Measurements from ENCODE around the gene ATRIP. TPM values are rescaled to one million over a fixed set of nuclear protein-coding genes. Genes with fewer than 3 reads are reported as not detected.

The ATRIP gene
- total RNA-seq, 1 donor from 2014 or later: 3.3 TPM

DNA sequence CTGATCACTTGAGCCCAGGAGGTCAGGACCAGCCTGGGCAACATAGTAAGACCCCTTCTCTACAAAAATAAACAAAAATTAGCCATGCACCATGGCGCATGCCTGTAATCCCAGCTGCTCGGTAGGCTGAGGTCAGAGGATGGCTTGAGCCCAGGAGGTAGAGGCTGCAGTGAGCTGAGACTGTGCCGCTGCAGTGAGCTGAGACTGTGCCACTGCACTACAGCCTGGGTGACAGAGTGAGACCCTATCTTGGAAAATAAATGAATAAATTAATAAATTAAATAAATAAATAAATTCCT, 46.6 kb downstream of the ATRIP start:
- DNase-seq (ENCODE audit: low spot score) (no peak), ATAC-seq (no peak)

DNA sequence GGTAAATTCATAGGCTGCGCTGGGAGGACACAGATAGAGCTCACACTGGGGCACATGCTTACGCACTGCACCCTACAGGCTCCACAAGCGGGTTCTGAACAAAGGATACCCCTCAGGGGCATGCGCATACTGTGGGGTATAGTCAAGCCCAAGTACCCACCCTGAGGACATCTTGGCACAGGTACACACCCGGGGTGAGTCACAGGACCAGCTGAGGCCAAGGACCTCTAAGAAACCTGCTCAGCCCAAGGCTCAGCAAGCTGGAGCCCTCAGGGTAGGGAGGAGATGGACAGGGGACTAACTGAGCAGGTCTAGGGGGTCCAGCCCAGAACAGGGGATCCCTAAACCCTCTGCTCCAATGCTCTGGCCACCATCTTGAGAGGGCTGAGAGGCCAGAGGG, 54.1 kb downstream of the ATRIP start:
- DNase-seq (ENCODE audit: low spot score) (no peak), ATAC-seq (no peak)

DNA sequence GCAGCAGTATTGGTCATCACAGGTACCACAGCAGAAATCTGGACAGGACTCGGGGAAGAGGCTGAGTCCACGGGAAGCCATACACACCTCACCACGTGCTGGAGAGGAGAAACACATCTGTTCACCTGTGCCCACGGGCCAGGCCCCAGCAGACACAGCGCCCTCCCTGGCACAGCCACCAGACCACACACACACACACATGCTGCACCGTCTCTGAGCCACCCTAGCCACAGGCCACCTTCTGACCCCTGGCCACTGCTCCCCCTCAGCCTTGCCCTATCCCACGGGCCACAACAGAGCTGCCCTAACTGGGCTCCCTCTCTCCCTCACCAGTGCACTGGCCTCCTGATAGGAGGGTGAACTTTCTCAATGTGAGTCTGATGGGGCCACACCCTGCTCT, 54.7 kb downstream of the ATRIP start:
- DNase-seq (ENCODE audit: low spot score): no peak
- ATAC-seq: no peak

DNA sequence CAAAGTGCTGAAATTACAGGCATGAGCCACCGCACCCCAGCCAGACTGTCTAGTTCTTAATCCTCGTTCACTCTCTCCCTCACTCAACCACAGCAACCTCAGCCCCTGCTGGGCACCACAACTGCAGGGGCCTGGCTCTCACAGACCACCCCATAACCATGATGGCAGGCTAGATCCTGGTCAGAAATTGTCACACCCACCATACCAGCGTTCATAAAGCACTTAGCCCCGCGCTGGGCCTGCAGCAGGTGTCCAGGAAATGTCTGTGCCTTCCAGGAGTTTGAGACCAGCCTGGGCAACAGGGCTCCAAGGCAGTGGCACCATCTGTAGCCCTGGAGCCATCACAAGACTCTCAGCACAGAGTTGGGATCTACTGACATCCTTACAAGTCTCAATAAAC, 55.6 kb downstream of the ATRIP start:
- ATAC-seq: no peak
- DNase-seq (ENCODE audit: low spot score): no peak

DNA sequence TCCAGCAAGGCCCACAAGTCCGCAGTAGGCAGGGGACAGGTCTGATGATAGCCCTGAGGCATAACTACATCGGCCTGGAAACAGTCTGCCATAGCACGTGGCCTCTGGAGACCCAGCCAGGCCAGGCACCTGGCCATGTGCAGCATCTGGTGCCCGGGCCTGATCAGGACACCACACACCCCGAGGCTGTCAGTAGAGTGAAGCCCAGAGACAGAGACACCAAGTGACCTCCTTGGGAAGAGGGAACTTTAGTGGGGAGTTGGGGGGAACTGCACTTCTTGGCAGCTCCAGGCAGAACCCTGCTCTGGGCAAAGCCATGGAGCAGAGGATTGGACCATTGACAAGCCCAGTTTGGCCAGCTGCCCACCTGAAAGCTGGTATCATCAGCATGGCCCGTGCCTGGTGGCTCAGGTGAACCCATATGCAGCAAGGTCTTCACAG, 56.2 kb downstream of the ATRIP start:
- ATAC-seq (peak; percentile 64), DNase-seq (ENCODE audit: low spot score) (peak; percentile 64)

DNA sequence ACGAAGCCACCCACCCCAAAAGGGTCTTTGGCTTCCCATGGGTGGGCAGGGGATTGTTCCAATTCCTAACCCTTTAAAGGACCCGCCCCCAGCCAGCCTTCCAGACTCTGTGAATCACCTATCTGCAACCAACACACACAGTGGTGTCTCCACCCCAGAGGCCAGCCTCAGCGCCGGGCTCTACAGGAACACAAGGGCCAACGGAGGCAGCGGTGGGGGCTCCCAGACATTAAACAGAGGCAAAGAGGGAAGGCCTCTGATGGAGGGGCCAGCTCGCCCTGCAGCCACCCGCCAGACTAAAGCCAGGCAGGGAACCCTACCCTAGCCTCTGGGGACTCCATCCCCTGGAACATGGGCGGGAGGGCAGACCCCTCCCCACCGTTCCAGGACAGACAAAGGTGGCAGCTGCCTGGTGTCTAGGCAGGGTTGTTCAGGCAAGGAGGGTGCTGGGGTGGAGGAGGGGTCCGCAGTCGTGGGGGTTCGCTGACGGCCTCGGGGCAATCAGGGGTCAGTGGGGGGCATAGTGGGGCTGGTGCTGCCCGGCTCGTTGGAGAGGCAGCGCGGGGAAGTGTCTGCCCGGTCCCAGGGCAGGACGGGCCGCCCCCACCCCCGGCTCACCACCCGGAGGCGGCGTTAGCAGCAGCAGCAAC, 57.0 kb downstream of the ATRIP start:
- ATAC-seq (no peak), DNase-seq (ENCODE audit: low spot score) (no peak)

DNA sequence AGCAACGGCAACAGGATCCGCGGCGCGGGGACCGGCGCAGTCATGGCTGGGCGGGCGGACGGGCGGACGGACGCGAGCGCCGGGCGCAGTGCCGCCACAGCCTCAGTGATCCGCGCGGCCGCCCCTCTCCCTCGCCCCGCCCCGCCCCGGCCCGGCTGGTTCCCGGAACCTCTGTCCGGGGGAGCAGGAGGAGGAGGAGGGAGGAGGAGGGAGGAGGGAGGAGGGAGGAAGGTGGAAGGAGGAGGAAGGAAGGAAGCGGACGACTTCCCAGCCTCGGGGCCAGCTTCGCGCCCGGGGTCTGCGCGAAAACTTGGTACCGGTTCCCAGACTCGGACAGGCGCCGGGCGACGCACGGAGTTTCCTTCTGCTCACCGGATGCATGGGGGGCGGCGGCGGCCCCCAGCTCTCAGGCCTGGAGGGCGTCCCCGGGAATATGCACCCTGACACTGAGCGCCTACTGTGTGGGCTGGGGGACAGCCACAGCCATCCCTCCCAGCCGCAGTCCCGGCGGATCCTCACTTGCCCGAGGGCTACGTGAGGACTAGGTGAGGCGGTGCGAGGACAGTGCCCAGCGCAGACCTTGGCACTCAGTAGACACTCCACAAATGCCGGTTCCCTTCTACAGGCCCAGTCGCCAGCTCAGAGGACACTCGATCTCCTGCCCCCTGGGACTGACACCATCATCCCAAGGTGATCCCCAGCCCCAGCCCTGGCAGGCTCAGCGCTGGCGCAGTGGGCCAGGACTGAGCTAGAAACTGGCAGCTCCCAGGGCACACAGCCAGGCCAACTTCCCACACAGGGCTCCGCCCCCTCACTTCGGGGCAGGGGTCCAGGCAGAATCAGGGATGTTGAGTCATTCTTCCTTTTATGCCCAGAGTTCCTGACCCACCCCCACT, 57.8 kb downstream of the ATRIP start, which contains the start of gene SHISA5:
SHISA5 (minus strand) TSS at position 124 of the 896 bp plus-strand sequence; CDS start at position 44, 80 bp downstream.
- peak; percentile 71 for ATAC-seq
- DNase-seq (ENCODE audit: low spot score): peak; percentile 67

DNA sequence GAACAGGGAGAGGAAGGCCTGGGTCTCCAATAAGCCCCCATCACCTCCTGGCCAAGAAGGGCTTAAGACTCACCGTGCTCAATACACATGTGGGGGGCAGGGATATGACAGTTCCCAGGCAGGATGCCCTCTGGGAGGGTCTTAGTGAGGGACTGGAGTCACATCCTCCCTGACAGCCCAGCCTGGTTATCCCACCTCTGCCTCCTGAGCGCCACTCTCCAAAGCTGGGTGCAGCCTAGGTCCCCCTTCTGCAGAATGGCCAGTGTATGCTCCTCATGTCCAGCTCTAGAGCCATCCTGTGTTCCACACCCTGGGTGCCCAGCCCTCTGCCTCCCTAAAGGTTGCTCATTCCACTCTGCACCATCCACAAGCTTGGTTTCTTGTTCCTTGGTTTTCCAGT, 58.6 kb downstream of the ATRIP start:
- DNase-seq (ENCODE audit: low spot score) (no peak), ATAC-seq (no peak)

DNA sequence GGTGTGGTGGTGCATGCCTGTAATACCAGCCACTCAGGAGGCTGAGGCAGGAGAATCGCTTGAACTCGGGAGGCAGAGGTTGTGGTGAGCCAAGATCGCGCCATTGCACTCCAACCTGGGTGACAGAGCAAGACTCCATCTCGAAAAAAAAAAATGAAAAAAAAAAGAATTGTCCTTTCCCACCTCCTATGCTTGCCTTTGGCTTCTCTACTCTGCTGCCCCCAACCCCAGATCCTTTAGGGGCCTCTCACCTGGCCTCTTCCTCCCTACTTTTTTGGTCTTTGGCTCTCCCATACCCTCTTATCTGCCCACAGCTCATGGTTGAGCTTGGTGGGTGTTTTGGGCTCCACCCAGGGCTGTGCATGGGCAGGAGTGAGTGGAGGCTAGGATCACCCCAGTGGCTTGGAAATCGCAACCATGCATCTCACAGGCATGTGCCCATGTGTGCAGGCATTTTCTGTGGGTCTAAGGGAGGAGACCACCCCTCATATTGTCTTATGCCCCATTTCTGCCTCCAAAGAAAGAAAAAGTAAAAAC, 59.5 kb downstream of the ATRIP start:
- no peak for ATAC-seq
- DNase-seq (ENCODE audit: low spot score): no peak

DNA sequence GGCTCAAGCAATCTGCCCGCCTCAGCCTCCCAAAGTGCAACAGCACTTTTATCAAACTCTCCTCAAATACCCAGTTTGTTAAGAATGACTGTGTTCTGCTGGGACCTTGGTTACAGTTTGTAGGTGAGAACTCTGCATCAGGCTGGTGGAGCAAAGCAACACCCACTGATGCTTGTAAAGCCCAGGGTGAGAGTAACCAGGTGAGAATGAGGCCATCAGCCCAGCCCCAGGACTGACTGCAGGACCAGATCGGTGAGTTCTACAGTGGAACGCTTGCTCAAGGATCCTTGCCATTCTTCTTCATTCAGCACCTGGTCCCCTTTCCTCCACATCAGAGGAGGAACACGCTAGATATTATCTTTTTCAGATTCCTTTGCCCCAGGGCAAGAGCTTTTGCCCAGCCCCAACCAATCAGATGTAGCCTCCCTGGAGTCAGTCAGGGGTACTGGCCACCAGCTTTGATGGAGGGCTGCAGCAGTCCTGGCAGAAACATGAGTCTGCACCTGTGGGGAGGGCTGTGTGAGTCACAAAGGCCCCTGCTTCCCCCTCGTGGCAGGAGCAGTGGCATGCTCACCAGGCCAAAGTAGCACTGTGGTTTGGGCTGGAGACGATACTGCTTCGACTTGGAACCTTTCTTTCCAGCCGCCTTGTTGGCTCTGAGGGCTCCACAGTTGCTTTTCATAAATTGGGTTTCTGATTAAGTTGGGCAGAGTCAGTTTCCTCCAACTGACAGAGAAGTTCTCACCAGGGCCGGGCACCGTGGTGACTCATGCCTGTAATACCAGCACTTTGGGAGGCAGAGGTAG, 60.9 kb downstream of the ATRIP start:
- ATAC-seq (peak; percentile 78), DNase-seq (ENCODE audit: low spot score) (peak; percentile 68)

DNA sequence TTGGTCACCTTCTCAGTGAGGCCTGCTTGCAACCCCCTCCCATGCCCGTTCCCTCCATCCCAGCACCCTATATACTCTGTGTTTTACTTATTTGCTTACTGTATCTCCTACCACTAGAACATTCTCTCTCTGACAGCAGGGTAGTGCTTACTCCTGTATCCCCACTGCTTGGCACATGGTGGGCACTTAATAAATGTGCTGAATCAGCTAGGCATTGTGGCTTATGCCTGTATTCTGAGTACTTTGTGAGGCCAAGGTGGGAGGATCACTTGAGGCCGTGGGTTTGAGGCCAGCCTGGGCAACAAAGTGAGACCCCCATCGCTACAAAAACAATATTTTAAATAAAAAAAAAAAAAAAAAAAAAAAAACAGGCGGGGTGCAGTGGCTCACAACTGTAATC, 65.0 kb downstream of the ATRIP start:
- ATAC-seq: no peak
- no peak for DNase-seq (ENCODE audit: low spot score)

DNA sequence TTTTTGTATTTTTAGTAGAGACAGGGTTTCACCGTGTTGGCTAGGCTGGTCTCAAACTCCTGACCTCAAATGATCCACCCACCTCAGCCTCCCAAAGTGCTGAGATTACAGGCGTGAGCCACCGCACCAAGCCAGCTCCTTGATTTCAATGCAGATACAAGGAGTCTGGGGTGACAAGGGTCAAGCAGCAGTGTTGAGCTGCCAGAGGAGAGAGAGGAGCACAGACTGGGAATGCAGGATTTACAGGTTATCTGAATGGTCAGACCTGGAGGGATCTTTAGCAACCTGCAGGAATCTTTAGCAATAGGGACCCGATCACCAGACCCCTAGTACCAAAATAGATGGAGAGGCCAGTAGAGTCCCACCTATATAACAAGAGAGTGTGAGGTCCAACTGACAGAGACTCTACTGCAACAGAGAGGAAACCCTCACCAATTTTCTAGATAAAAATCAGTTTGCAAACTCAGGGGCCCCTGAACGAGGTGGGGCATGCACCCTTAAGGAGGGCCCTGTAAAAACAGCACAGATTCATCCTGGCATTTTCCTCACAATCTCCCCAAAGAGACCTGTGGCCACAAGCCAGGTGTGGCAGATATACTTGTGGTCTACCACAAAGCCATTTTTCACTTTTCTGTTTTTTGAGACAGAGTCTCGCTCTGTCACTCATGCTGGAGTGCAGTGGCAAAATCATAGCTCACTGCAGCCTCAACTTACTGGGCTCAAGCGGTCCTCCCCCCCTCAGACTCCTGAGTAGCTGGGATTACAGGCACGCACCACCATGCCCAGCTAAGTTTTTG, 68.1 kb downstream of the ATRIP start:
- DNase-seq (ENCODE audit: low spot score): no peak
- no peak for ATAC-seq

Other genes with a start within 250 kb of the ATRIP start
- 0.40 TPM for gene CAMP, start 223.2 kb upstream of the ATRIP start, total RNA-seq
- gene ZNF589, start 205.6 kb upstream of the ATRIP start, total RNA-seq: 2.2 TPM
- gene NME6, start 145.4 kb upstream of the ATRIP start, total RNA-seq: 10.7 TPM
- gene SPINK8, start 113.1 kb upstream of the ATRIP start, total RNA-seq: not detected
- not detected for gene FBXW12, start 74.5 kb upstream of the ATRIP start, total RNA-seq
- 142 TPM for gene PLXNB1, start 16.7 kb upstream of the ATRIP start, total RNA-seq
- 9.2 TPM for gene CCDC51, start 6.6 kb upstream of the ATRIP start, total RNA-seq
- gene TMA7, start 6.5 kb upstream of the ATRIP start, total RNA-seq: 69.3 TPM
- 97.9 TPM for gene SHISA5, start 57.4 kb downstream of the ATRIP start, total RNA-seq
- gene PFKFB4, start 110.1 kb downstream of the ATRIP start, total RNA-seq: 1.3 TPM
- not detected for gene UCN2, start 117.0 kb downstream of the ATRIP start, total RNA-seq
- gene COL7A1, start 148.6 kb downstream of the ATRIP start, total RNA-seq: 2.5 TPM
- 232 TPM for gene UQCRC1, start 162.9 kb downstream of the ATRIP start, total RNA-seq
- not detected for gene TMEM89, start 175.0 kb downstream of the ATRIP start, total RNA-seq
- gene SLC26A6, start 188.7 kb downstream of the ATRIP start, total RNA-seq: 8.4 TPM
- 0.45 TPM for gene CELSR3, start 216.1 kb downstream of the ATRIP start, total RNA-seq
- gene NCKIPSD, start 239.2 kb downstream of the ATRIP start, total RNA-seq: 12.0 TPM